HG02610 (cell line): Measurements from ENCODE around the gene HES6.

Source experiments
- ATAC-seq: cut with Tn5 transposase; IDR thresholded peaks from one replicate; pipeline ENCODE4 v1.9.1; 2021; ENCODE audit warnings: mild to moderate bottlenecking, moderate library complexity; ENCODE audit not compliant: unreplicated experiment

HES6 gene

GRCh38 chr2:238202326-238203093 is 37.3 kb downstream of the HES6 start:
- no peak for ATAC-seq

GRCh38 chr2:238190445-238190844 is 49.4 kb downstream of the HES6 start:
- ATAC-seq: no peak
